ENCODE results near the gene MRPS18B.
"Not testable (repeated sequence)": the region's sequence is repeated elsewhere in the genome, so short reads cannot be mapped to it uniquely, and the experiment has no call there.

The MRPS18B gene

GRCh38 chr6:30644769-30645168, 27.1 kb downstream of the MRPS18B start:
- no peak for DNase-seq

- no peak for DNase-seq
These were observed 28.3 kb downstream of the MRPS18B start for GRCh38 chr6:30645989-30646388.

GRCh38 chr6:30646450-30647241, 29.0 kb downstream of the MRPS18B start, which contains the start of gene C6orf136:
Gene C6orf136 (plus strand): TSS chr6:30647133. CDS start chr6:30647232, 99 bp downstream.
- peak; percentile 97 for DNase-seq

GRCh38 chr6:30647242-30648116, 29.8 kb downstream of the MRPS18B start:
- peak; percentile 84 for DNase-seq

- no peak for DNase-seq
These were observed 33.5 kb downstream of the MRPS18B start for GRCh38 chr6:30651143-30651542.

GRCh38 chr6:30654798-30655742, 37.4 kb downstream of the MRPS18B start:
- no peak for DNase-seq

GRCh38 chr6:30655743-30656094, 38.1 kb downstream of the MRPS18B start:
- DNase-seq: no peak

- no peak for DNase-seq
These were observed 38.9 kb downstream of the MRPS18B start for GRCh38 chr6:30656513-30656912.

- no peak for DNase-seq
These were observed 39.8 kb downstream of the MRPS18B start for GRCh38 chr6:30657454-30657853.

GRCh38 chr6:30657922-30658321, 40.3 kb downstream of the MRPS18B start:
- DNase-seq: not testable (repeated sequence)

GRCh38 chr6:30664994-30665767, 47.5 kb downstream of the MRPS18B start:
- no peak for DNase-seq

GRCh38 chr6:30666300-30666699, 48.7 kb downstream of the MRPS18B start:
- DNase-seq: peak; percentile 23

- DNase-seq: no peak
These were observed 53.3 kb downstream of the MRPS18B start for GRCh38 chr6:30670760-30671527.

GRCh38 chr6:30672445-30673253, 55.0 kb downstream of the MRPS18B start, which contains the start of gene DHX16:
Gene DHX16 (minus strand): TSS chr6:30673006. CDS start chr6:30672841, 165 bp downstream.
- peak; percentile 96 for DNase-seq
